Panc1 (cell line): ENCODE data around the gene BUD31.

Experiments used
- CTCF ChIP-seq: fragments of 450-650 bp; IDR thresholded peaks from 2 replicates; pipeline ENCODE4 v1.5.1; 2017; ENCODE audit warnings: mild to moderate bottlenecking
- REST ChIP-seq, 2 experiments: IDR thresholded peaks; 2 replicates each; pipeline ENCODE4 v1.6.1; 2011 to 2012; ENCODE audit warnings: low read depth in 2 of 2, control low read depth in 1 of 2, low read length in 1 of 2, mild to moderate bottlenecking in 1 of 2, moderate library complexity in 1 of 2; ENCODE audit not compliant: insufficient read depth in 1 of 2
- SIN3A ChIP-seq: IDR thresholded peaks from 2 replicates; pipeline ENCODE4 v1.6.1; 2012; ENCODE audit warnings: low read depth, mild to moderate bottlenecking, low read length, moderate library complexity, borderline replicate concordance; ENCODE audit not compliant: insufficient read depth

DNA sequence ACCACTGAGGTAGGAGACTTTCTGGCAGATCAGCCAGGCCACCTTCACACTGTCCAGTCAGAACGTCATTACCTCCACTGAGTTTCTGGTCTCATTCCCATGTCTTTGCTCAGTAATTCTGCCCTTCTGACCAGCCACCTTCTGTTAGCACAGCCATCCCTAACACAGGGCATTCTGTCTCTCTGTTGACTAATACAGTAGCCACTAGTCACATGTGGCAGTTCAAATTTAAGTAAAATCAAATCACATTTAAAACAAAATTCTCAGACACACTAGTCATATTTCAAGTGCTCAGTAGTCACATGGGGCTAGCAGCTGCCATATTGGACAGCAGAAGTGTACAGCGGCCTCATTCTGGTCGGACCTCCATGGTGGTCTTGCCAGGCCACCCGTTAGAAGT is 37.3 kb downstream of the BUD31 start:
- TF ChIP-seq CTCF (no peak), SIN3A (no peak), REST (IDR thresholded peaks at IDR 0.05; ENCODE audit: insufficient read depth in 1 of 2, low read depth in 2 of 2, low read length in 1 of 2) (no peak)
